ENCODE results near the gene ZMYND8.

ZMYND8 gene

DNA sequence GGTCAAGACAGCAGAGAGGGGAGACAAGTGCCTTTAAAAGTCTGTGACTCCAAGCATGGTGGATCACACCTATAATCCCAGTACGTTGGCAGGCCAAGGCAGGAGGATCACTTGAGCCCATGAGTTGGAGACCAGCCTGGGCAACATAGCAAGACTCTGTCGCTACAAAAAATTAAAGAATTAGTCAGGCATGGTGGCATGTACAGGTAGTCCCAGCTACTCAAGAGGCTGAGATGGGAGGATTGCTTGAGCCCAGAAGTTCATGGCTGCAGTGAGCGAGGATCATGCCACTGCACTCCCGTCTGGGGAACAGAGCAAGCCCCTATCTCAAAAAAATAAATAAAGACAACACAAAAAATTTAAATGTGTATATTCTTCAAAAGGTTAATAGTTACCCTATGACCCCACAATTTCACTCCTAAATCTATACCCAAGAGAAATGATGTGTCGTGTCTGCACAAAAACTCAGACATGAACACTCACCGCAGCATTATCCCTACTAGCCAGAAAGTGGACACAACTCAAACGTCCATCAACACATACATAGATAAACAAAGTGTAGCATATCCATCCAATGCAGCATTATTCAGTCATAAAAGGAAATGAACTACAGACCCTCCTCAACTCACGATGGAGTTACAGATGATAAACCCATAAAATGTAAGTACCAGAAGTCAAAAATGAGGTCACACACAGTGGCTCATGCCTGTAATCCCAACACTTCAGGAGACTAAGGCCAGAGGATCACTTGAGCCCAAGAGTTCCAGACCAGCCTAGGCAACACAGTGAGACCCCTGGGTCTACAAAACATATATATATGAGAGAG, 23.9 kb downstream of the ZMYND8 start:
- no peak for DNase-seq (ENCODE audit: low spot score)

DNA sequence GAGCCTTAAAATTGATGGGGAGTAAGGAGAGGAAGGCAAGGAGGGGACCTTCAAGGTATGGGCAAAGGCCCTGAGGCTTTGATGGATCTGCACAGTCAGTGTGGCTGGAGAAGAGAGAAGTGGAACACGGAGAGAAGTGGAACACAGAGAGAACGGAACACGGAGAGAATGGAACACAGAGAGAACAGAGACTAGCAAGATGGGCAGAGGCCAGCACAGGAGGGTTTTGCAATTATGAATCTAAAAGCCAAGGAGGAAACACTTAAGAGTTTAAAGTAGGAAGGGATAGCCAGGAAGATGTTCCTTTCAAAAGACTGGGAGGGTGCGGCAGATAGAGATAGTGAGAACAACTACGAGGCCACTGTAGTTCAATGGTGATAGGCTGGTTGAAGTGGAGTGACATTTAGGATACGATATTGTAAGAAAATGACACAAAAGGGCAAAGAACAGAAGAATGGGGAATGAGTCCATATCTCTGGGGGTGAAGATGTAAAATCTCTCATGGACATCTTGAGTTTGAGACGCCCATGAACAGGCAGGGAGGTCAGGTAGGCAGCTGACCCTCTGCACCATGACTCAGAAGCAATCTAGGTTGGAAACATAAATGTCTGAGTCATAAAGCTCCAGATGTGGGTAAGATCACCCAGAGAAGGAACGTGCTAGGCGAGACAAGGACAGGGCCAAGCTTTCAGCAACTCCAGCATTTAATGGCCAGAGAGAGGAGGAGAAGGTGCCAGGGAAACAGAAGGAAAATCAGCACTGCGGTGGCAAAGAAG, 25.4 kb downstream of the ZMYND8 start:
- DNase-seq (ENCODE audit: low spot score) = peak; percentile 60

DNA sequence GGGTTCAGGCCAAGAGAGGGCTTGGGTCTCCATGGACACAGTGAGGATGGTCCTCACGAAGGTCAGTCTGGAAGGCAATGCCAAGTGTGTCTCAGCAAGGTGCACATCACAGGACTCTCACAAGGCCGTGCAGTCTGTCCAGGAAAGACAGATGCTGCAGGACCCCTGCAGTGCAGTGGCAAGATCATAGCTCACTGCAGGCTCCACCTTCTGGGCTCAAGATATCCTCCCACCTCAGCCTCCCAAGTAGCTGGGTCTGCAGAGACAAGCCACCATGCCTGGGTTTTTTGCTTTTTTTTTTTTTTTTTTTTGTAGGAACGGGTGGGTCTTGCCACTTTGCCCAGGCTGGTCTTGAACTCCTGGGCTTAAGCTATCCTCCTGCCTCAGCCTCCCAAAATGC, 26.4 kb downstream of the ZMYND8 start:
- DNase-seq (ENCODE audit: low spot score) = no peak

DNA sequence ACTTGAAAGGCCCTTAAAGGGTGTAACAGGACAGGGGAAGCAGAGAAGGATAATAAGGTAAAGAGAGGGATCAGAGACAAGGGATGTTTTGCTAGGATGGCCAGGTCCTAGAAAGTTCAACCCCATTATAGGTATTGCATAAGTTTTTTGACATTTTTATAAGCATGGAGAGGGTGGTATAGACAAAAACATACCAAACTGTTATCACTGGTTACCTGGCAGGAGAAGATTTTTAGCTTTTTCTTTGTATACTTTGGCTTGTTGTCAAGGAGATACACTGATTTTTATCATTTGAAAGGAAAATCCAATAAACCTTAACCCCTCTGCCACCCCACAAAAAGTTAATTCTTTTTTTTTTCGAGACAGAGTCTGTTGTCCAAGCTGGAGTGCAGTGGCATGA, 28.4 kb downstream of the ZMYND8 start:
- no peak for DNase-seq (ENCODE audit: low spot score)

DNA sequence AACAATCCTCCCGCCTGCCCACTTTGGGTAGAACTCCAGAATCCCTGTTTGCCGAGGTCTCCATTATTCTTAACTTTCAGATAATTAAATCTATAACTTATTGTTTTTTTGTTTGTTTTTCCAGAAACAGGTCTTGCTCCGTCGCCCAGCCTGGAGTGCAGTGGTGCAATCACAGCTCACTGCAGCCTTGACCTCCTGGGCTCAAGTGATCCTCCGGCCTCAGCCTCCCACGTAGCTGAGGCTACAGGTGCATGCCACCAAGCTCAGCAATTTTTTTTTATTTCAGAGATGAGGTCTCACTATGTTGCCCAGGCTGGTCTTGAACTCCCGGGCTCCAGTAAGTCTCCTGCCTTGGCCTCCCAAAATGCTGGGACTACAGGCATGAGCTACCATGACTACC, 28.8 kb downstream of the ZMYND8 start:
- DNase-seq (ENCODE audit: low spot score) = no peak

DNA sequence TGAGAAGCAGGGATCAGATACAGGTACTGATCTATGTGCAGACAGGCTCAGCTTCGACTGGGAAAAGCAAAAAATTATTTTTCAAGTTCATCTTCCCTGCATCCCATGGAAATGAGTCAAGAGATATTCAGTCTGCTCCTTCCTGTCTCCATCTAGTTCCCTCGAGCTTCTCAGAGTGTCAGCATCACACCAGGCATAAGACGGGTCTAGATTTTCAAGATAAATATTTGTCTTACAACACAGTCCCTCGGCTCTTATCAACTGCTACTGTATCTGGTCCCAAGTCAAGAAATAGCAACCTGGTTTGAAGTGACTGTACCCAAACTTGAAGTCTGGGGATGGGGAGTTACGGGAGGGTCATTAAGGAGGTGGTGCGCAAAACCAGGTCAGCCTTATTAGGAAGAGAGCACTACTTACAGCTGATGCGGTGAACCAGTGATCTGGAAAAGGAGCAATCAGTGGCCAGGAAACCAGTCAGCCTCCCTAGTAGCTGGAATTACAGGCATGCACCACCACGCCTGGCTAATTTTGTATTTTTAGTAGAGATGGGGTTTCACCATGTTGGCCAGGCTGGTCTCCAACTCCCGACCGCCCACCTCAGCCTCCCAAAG, 29.7 kb downstream of the ZMYND8 start:
- no peak for DNase-seq (ENCODE audit: low spot score)

DNA sequence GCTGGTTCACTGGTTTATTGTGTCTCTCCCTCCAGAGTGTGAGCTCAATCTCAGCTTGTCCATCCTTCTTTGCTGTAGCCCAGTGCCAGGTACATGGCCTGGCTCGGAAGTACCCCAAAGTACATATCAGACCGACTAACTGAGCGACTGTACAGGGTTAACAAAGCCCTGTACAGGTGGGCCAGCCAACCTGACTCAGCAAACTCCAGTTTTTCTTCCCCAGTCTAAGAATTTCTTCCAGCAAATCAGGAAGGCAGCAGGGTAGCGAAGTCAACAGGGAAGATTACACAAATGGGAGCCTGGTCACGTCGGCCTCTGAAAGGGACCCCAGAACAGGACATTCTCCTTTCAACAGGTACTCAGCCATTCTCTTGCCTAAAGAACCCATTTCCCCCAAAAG, 31.3 kb downstream of the ZMYND8 start:
- no peak for DNase-seq (ENCODE audit: low spot score)

DNA sequence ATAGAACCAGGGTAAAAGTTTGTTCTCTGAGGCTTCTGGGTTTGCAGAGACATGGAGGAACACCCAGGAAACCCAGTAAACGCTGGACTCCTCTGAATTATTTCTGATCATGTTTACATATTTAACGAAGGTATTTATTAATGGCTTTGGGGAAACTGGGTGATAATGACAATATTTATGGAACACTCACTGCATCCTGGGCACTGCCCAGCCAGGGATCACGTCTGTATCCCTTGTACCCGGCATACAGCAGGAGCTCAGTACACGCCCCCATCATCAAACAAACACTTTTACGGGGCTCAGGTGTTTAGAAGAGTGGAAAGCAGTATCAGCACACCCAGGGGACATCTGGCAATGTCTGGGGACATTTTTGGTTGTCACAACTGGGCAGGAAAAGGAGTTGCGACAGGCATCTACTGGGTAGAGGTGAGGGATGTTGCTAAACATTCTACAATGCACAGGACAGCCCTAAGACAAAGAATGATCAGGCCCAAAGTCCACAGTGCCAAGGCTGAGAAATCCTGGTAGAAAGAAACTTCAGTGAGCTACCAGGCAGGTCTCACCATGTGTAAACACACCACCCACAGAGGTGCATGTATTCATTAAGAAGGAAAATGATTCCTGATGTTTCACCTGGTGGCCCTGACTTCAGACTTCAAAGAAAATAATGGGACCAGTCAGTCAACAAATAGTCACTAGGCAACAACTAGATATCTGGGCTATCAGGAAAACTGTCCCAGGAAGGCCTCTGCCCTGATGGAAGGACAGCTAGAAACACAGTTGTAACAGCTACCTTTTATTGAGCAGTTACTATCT, 35.3 kb downstream of the ZMYND8 start:
- DNase-seq (ENCODE audit: low spot score) = no peak

DNA sequence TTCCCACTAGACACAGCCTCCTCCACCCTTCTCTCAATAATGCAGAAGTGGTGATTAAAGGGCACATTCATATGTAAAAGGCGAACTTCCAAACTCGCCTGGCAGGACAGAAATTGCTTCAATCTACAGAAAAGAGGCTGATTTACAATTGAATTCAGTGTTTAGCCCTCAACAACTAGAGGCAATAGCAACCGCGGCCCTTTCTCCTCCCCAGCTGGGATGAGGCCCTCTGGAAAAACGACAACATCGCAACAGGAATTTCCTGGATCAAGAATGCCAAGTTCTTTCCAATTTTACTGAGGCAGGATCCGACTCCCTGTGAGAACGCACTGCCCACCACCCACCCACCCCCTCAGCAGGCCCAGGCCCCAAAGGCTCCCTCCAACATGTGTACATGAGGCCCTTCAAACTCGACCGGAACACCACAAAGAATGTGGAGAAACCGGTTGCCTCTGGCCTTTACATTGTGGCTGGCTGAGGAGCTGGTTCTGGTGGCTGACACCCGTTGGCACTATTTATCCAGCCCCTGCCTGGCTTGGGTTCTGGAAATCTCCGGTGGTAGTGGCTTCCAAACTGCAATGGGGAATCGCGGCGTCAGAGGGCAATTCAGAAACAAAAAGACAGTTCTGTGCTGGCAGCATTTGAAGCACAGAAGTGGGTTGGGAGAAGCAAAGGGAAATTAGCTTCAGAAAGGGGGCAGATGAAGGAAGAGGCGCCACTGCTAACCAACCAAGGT, 36.8 kb downstream of the ZMYND8 start:
- DNase-seq (ENCODE audit: low spot score) = peak; percentile 78

DNA sequence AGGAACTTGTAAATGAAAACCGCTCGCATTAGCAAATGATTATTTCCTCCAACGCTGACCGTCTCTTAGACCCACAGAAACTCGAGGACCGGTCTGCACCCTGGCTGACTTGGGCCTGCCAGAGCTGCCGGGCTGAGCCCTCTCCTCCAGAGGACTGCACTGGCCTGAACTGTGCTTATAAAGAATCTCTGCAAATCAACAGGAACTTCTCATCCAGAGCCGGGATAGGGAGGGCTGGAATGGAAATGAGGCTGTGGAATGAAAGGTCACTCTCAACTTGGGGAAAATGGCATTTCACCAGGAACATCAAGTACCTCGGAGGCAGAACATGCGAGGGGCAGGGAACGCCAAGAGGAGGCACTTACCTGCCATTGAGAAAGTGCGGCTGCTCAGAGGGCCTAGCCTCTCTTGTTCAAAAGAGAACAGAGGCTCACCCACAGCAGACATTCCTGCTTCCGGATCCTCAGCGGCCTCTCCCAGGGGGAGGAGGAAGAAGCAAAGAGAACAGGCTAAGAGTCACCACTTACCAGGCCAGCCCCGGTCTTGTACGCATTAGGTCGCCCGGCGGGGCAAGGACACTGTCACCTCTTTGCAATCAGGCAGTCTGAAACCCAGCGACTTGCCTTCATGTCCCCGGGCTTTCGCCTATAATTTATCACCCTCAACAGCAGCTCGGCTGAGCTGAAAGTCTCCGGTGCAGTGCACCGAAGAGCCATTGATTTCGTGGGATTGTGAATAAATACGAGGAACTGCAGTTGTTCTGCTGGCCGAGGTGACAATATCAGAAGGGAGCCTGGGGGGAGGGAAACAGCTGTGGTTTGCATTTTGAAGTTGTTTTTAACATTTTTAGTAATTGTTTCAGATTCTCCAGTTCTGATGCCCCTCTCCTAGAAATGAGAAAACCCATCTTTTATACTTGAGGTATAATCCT, 37.6 kb downstream of the ZMYND8 start:
- peak; percentile 75 for DNase-seq (ENCODE audit: low spot score)

DNA sequence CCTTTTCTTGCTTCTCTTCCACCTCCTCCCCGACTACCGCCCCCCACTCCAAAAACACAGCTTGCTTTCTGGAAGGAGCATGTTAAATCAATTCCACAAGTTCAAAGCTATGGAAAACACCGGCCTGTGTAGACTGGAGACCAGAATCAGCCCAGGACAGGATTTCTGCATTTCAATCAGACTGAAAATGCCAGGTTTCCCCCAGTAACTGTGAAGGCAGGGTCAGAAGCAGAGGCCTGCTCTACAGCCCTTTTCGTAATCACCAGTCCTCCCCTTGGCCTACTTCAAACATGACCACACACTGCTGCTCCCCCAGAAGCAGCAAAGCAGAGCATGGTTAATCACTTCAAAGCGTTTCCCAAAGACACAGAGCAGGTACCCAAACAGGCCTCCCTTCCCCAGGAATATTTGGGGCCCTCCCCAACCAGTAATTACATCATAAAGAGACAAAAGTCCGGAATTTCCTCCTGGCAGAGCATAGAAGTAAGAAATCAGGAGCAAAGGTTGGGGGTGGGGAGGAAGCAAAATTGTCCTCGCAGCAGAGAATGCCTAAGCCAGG, 38.4 kb downstream of the ZMYND8 start:
- DNase-seq (ENCODE audit: low spot score) = no peak

DNA sequence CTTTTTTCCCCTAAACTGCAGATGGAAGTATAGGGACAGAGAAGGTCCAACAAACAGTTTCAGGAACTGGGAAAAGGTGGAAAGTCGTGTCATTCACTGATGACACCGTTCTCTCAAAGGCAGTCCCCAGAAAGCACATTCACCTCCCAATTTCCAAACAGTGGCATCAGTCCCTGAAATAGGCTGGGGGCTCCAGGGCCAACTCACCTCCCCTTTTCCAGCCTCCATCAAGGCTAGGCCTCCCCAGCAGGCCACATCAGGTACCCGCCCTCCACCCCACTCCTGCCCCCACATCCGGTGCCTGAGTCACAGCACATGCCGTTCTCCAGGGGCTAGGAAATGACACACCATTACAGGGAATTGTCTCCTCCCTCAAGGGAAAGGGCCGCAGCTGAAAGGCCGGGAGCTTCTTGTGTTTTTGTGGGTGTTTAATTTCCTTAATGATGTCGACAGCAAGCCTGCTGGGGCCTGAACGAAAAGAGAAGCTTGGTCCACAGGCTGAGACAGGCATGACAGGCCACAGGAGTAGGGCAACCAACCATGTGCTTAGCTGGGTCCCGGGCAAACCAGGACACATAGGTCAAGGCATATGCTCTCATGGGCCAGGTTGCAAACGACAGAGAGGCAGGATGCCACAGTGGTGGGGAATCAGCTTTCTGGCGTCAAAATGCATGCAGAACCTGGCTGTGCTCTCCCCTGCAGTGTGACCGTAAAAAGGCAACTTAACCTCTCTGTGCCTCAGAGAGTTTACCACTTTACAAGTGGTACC, 39.2 kb downstream of the ZMYND8 start:
- DNase-seq (ENCODE audit: low spot score) = peak; percentile 84

DNA sequence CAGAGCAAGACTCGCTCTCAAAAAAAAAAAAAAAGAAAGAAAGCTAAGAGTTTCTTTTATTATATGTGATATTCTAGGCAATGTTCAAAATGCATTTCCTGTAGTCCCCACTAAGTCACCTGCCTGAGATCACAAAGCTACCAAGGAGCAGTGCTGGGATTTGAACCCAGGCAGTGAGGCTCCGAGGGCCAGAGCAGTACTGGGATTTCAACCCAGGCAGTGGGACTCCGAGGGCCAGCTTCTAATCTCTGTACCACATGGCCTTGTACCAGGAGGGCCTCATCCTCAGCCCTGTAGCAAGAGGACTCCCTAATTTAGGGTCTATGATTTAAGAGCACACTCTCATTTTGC, 39.7 kb downstream of the ZMYND8 start:
- DNase-seq (ENCODE audit: low spot score) = no peak

DNA sequence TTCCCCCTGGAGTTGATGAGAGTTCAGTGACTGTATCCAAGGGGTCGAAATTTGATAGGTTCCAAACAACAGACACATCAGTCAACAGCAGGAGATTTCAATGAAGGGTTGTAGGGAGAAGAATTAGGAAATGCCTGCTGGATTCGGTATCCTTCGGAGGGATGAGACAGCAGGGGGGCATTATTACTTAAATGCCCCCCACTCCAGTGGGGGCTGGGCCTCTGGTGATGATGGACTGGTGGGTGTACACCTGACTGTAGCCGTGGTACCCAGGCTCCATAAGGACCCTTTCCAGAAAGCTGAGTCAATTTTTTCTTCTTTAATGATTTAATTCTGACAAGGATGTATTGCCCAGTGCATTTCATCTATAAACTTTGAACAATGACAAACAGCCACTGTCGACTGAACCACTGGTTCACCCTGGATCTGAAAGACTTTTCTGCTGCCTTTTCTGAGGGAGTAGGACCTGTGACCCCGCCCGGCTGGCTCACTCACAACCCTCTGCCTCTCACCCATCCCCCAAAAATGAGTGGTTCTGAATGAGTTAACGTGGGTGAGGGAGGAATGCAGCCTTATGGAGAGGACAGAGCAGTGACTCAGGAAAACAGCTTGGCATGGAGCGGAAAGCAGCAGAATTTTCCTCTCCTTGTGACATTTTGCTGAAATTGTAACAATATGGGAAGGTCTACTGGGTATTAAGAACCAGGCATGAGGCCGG, 41.0 kb downstream of the ZMYND8 start:
- no peak for DNase-seq (ENCODE audit: low spot score)

DNA sequence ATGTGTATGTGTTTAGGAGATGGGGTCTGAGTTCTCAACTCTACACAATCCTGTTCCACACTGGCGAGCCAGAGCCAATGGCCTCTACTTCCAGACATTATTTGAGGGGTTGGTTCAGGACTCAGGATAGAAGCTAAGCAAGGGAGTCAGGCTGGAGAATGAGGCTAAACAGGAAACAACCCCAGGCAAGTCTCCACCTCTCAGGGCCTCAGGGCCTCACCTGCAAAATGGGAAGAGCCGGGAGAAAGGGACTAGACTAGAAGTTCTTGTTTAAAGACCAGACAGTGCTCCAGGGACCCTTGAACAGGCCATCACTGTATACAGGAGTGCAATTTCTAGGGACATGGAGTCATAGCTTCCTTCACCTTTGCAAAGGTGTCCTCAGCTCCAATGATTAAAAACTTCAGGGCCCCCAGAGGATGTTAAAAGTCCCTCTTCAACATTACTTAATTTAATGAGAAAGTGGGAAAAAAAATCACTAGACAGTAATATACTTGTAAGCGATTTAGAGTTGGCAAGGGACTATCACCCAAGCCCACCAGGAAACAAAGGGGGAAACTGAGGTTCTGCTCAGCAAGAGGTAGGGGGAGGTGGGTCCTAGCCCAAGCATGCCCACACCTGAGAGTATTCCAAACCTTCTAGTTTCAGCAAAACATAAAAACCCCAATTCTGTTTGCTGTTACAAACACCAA, 41.7 kb downstream of the ZMYND8 start:
- no peak for DNase-seq (ENCODE audit: low spot score)

DNA sequence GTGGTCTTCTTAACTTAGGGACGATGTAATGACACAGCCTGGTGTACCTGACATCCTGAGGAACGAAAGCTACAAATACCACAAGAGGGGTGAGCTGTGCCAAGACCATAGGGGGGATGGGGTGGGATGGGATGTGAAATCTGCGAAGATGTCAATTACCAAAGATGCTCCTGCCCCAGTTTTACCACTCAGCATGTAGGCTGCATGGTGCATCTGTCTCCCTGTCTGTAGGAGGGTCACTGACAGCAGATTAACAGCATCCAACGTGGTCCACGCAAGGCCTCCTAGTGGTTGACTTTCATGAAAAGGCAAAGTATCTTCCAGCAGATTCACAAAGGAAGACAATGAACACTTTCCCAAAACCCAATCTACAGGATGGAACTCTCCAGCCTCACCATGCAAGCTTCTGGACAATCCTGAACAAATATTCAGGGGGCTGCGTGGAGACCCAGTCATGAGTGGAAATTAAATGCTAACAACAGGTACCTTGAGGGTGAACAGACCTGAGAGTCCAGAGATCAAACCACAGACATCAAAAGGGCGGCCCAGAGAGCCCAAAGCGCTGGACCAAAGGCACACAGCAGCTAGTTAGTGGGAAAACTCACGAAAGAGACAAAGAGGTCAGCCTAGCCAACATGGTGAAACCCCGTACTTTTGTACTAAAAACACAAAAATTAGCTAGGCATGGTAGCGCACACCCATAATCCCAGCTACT, 44.4 kb downstream of the ZMYND8 start:
- no peak for DNase-seq (ENCODE audit: low spot score)

DNA sequence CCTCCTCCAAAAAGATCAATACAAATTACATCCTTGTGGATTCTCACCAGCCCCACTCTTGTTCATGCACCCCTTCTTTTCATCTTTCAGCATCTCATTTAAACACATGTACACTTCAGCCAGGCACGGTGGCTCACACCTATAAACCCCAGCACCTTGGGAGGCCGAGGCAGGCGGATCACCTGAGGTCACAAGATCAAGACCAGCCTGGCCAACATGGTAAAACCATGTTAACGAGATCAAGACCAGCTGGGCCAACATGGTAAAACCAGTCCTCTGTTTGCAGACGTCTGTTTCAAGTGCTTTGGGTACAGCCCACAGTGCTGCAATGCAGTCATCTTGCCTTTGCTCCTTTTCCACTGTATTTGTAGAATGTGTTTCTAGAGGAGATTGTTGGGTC, 45.3 kb downstream of the ZMYND8 start:
- no peak for DNase-seq (ENCODE audit: low spot score)
